Lower lobe of right lung (tissue), 2 donors: ENCODE data around the gene RAB6B. TPM values are rescaled to one million over a fixed set of nuclear protein-coding genes. Genes with fewer than 3 reads are reported as not detected.

Experiments
- ATAC-seq, 2 donors: fragments of 200-7000 bp; cut with Tn5 transposase; one replicate each; pipeline ENCODE4 v1.9.1; 2020 to 2022; ENCODE audit warnings: mild to moderate bottlenecking in 2 of 2, moderate library complexity in 2 of 2
- DNase-seq: peaks from one replicate; pipeline ENCODE4 v3.0.0-alpha.2; 2020
- H3K27ac ChIP-seq: fragments of 200-600 bp; one replicate; pipeline ENCODE4 v1.8.0; 2022
- H3K27me3 ChIP-seq: fragments of 200-600 bp; one replicate; pipeline ENCODE4 v1.8.0; 2022; ENCODE audit warnings: low read depth
- H3K36me3 ChIP-seq: fragments of 200-600 bp; one replicate; pipeline ENCODE4 v1.8.0; 2022; ENCODE audit warnings: mild to moderate bottlenecking
- H3K4me1 ChIP-seq: fragments of 200-600 bp; one replicate; pipeline ENCODE4 v1.8.0; 2022
- H3K4me3 ChIP-seq: fragments of 200-600 bp; one replicate; pipeline ENCODE4 v1.8.0; 2022; ENCODE audit warnings: mild to moderate bottlenecking
- H3K9me3 ChIP-seq: fragments of 200-600 bp; one replicate; pipeline ENCODE4 v1.8.0; 2022
- CTCF ChIP-seq: fragments of 200-600 bp; IDR thresholded peaks from one replicate; pipeline ENCODE4 v1.8.0; 2022; ENCODE audit warnings: antibody characterized with exemption, mild to moderate bottlenecking
- intact Hi-C: fragments of 100-400 bp; cut with DNase I; formaldehyde crosslinking; loops from one replicate; pipeline ENCODE4 v1.11.0; 2022
- total RNA-seq: library from RNA; stranded (reverse); fragmentation: NEBNext Ultra II Directional; extraction: Animal tissue kit (Norgen Biotek cat#: 25700); gene quantifications from one replicate; pipeline ENCODE4 v1.2.1, GENCODE V29; 2021
- donor health status: DM: no; HTN: yes; CAD: no; lungs with severe emphysema.

Gene RAB6B
- total RNA-seq, 1 donor from 2014 or later, result 5.5 TPM

GRCh38 chr3:133896002-133896761 is 500 bp upstream of the RAB6B start:
- DNase-seq (peak; percentile 26), ATAC-seq (peak in 1 of 2 donors; percentile 37)
- Histone ChIP-seq H3K4me1 (peaks cover 20% of the 10 kb centered on the region), H3K27ac (no peak overlapping the region), H3K36me3 (no peaks in the 10 kb centered on the region), H3K4me3 (peak overlapping the region; percentile 60), H3K27me3 (peaks cover 22% of the 10 kb centered on the region), H3K9me3 (no peaks in the 10 kb centered on the region)
- no peak for TF ChIP-seq CTCF
- intact Hi-C loops, result no loop called here

GRCh38 chr3:133894353-133895207 is 1.1 kb downstream of the RAB6B start:
- Histone ChIP-seq H3K27ac (no peak overlapping the region), H3K36me3 (no peaks in the 10 kb centered on the region), H3K4me3 (peak overlapping the region; percentile 60), H3K27me3 (peaks cover 22% of the 10 kb centered on the region), H3K9me3 (no peaks in the 10 kb centered on the region), H3K4me1 (peaks cover 20% of the 10 kb centered on the region)
- DNase-seq (peak; percentile 42), ATAC-seq (peak; percentile 42 to 61)
- TF ChIP-seq CTCF, result no peak
- intact Hi-C loops, result no loop called here

- intact Hi-C loops, result no loop called here
- Histone ChIP-seq H3K27ac (no peak overlapping the region), H3K4me3 (no peak overlapping the region), H3K4me1 (peaks cover 20% of the 10 kb centered on the region), H3K9me3 (no peaks in the 10 kb centered on the region), H3K27me3 (peaks cover 22% of the 10 kb centered on the region), H3K36me3 (no peaks in the 10 kb centered on the region)
- ATAC-seq (no peak), DNase-seq (peak; percentile 13)
- TF ChIP-seq CTCF, result no peak
These were observed 1.9 kb downstream of the RAB6B start for GRCh38 chr3:133893683-133894352.

- DNase-seq (peak; percentile 34), ATAC-seq (no peak)
- Histone ChIP-seq H3K36me3 (no peaks in the 10 kb centered on the region), H3K4me1 (peaks cover 20% of the 10 kb centered on the region), H3K27me3 (peaks cover 22% of the 10 kb centered on the region), H3K9me3 (no peaks in the 10 kb centered on the region), H3K4me3 (no peak overlapping the region), H3K27ac (no peak overlapping the region)
- TF ChIP-seq CTCF, result no peak
- intact Hi-C loops, result no loop called here
These were observed 3.0 kb downstream of the RAB6B start for GRCh38 chr3:133892541-133893231.
